ENCODE data around the gene PIM1.

GRCh38 chr6:37121556-37121955, 48.4 kb upstream of the PIM1 start:
- no peak for TF ChIP-seq CTCF (IDR thresholded peaks at IDR 0.05)
- no peak for TF ChIP-seq POLR2A (IDR thresholded peaks at IDR 0.05)
